Esophagus muscularis mucosa (tissue), 4 donors: Measurements from ENCODE around the gene GATB. TPM values are rescaled to one million over a fixed set of nuclear protein-coding genes. Genes with fewer than 3 reads are reported as not detected.

ENCODE experiments used
- DNase-seq: peaks from one replicate; pipeline ENCODE4 v3.0.0-alpha.2; 2017; ENCODE audit errors: extremely low spot score
- H3K27ac ChIP-seq, 4 donors: fragments of 200-600 bp; sonication (generic); replicated peaks in 1 of 4; 1 replicate in 3 of 4; 2 replicates in 1 of 4; pipeline ENCODE4 v1.5.1; 2016 to 2019; ENCODE audit warnings: mild to moderate bottlenecking in 1 of 4
- H3K27me3 ChIP-seq, 4 donors: fragments of 200-600 bp; sonication (generic); one replicate each; pipeline versions ENCODE4 v1.5.1 to v1.6.0; 2016 to 2019
- H3K36me3 ChIP-seq, 4 donors: fragments of 200-600 bp; sonication (generic); one replicate each; pipeline ENCODE4 v1.5.1; 2016 to 2019
- H3K4me1 ChIP-seq, 4 donors: fragments of 200-600 bp; sonication (generic); one replicate each; pipeline ENCODE4 v1.5.1; 2016 to 2019
- H3K4me3 ChIP-seq, 4 donors: fragments of 200-600 bp; sonication (generic); 1 replicate in 2 of 4; 2 replicates in 2 of 4; pipeline ENCODE4 v1.5.1; 2016 to 2019; ENCODE audit warnings: mild to moderate bottlenecking in 4 of 4, moderate library complexity in 1 of 4
- H3K9me3 ChIP-seq, 4 donors: fragments of 200-600 bp; sonication (generic); 1 replicate in 3 of 4; 2 replicates in 1 of 4; pipeline ENCODE4 v1.5.1; 2016 to 2019
- EP300 ChIP-seq: sonication (generic); formaldehyde crosslinking; IDR thresholded peaks from one replicate; pipeline ENCODE4 v1.6.1; 2017; ENCODE audit warnings: antibody characterized with exemption
- POLR2A ChIP-seq: fragments of 450-650 bp; IDR thresholded peaks from one replicate; pipeline ENCODE4 v1.6.1; 2017; ENCODE audit warnings: antibody characterized with exemption, moderate library complexity, mild to moderate bottlenecking, low read depth
- POLR2AphosphoS5 ChIP-seq, 2 donors: sonication (generic); formaldehyde crosslinking; IDR thresholded peaks; one replicate each; pipeline ENCODE4 v1.6.1; 2017; ENCODE audit warnings: antibody characterized with exemption in 2 of 2
- WGBS: methylation state at CpG from one replicate; pipeline ENCODE4 v1.1.5; 2018; 5-methylcytosine and 5-hydroxymethylcytosine counted together
- intact Hi-C: fragments of 100-400 bp; cut with DNase I; formaldehyde crosslinking; loops from one replicate; pipeline ENCODE4 v1.15.1; 2023
- total RNA-seq, 4 donors: library from RNA; depleted of rRNA; stranded (reverse); fragments of >200 nt; gene quantifications; one replicate each; pipeline versions ENCODE4 v1.1.0 to v1.2.1, GENCODE V29; 2016
- TF ChIP-seq, protein P1 (sequence below), 3 experiments: fragments of 200-600 bp in 2 of 3; fragments of 450-650 bp in 1 of 3; sonication (generic) in 2 of 3; IDR thresholded peaks; one replicate each; pipeline ENCODE4 v1.5.1; 2017 to 2019; ENCODE audit warnings: antibody characterized with exemption in 3 of 3, mild to moderate bottlenecking in 2 of 3, moderate library complexity in 1 of 3

Gene GATB
- total RNA-seq, 4 donors from 2014 or later = 12.4 to 19.9 (median 16.4) TPM

DNA sequence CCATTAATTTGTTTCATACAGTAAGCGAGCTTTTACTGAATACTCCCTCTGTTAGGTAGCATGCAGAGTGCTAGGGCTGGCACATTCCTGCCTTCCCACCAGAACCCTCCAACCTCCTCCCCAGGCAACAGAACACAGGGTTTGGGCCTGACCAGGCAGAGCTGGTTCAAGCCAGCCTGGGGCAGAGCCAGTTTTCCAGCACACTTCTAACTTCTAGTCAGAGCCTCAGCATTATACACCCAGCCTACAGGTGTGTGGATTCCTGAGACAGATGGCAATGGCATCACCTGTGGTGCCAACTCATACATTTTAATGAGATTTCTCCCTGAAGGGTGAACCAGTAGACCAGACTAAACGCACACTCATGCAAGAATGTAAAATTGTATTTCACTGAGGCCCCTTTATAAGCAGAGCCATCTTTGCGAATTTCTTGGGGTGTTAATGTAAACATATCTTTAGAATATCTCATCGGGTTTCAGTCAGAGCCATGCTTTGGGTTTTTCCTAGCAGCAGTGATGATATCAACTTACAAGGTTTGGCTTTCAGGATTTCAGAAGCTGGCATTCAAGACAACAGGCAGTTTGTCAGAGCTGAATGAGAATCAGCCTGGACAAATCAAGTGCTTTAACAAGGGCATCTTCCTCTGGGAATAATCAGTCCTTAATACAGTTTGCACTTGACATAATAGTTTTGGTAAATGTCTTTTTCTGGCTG is 92.0 kb downstream of the GATB start:
- WGBS = 71% methylated on average over 4 of the region's 4 CpGs
- H3K9me3 ChIP-seq = no peaks in the 10 kb centered on the region
- H3K4me3 ChIP-seq = no peak overlapping the region
- H3K36me3 ChIP-seq = peaks cover 0 to 5% (median 1%) of the 10 kb centered on the region in 4 donors
- intact Hi-C loops = no loop called here
- H3K27me3 ChIP-seq = no peaks in the 10 kb centered on the region
- H3K4me1 ChIP-seq = peaks cover under 1 to 8% (median 3%) of the 10 kb centered on the region in 4 donors
- DNase-seq = no peak
- TF ChIP-seq, protein P1, sequence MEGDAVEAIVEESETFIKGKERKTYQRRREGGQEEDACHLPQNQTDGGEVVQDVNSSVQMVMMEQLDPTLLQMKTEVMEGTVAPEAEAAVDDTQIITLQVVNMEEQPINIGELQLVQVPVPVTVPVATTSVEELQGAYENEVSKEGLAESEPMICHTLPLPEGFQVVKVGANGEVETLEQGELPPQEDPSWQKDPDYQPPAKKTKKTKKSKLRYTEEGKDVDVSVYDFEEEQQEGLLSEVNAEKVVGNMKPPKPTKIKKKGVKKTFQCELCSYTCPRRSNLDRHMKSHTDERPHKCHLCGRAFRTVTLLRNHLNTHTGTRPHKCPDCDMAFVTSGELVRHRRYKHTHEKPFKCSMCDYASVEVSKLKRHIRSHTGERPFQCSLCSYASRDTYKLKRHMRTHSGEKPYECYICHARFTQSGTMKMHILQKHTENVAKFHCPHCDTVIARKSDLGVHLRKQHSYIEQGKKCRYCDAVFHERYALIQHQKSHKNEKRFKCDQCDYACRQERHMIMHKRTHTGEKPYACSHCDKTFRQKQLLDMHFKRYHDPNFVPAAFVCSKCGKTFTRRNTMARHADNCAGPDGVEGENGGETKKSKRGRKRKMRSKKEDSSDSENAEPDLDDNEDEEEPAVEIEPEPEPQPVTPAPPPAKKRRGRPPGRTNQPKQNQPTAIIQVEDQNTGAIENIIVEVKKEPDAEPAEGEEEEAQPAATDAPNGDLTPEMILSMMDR (IDR thresholded peaks at IDR 0.05) = no peak
- no peak for TF ChIP-seq POLR2A
- TF ChIP-seq EP300 = no peak
- no peak for TF ChIP-seq POLR2AphosphoS5 (IDR thresholded peaks at IDR 0.05)
- H3K27ac ChIP-seq = no peak overlapping the region

DNA sequence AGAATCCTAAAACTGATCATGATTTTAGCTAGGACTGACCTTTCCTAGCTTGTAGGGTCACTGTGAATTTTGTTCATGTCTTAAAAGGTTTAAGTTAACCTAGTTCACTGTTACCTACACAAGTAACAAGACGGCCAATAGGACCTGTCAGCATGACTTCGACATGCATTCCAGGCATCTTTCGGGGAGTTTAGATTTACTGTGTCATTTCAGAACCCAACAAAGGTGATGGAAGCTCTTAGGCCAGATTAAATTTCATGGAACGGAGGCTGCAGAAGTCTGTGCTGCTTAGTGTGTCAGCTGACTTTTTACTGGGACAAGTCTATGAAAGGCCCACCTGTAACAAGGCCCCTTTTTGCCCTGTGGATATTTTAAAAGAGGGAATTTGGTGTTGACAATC is 93.1 kb downstream of the GATB start:
- H3K36me3 ChIP-seq = peaks cover 0 to 7% (median 3%) of the 10 kb centered on the region in 4 donors
- no peak overlapping the region for H3K27ac ChIP-seq
- H3K27me3 ChIP-seq = no peaks in the 10 kb centered on the region
- 98% methylated on average over 4 of the region's 4 CpGs for WGBS
- intact Hi-C loops = no loop called here
- H3K4me3 ChIP-seq = no peak overlapping the region
- peaks cover 0 to 7% (median 0%) of the 10 kb centered on the region in 4 donors for H3K4me1 ChIP-seq
- TF ChIP-seq POLR2A = no peak
- no peak for TF ChIP-seq EP300
- TF ChIP-seq, protein P1 (IDR thresholded peaks at IDR 0.05) = no peak
- TF ChIP-seq POLR2AphosphoS5 (IDR thresholded peaks at IDR 0.05) = no peak
- no peak for DNase-seq
- no peaks in the 10 kb centered on the region for H3K9me3 ChIP-seq

DNA sequence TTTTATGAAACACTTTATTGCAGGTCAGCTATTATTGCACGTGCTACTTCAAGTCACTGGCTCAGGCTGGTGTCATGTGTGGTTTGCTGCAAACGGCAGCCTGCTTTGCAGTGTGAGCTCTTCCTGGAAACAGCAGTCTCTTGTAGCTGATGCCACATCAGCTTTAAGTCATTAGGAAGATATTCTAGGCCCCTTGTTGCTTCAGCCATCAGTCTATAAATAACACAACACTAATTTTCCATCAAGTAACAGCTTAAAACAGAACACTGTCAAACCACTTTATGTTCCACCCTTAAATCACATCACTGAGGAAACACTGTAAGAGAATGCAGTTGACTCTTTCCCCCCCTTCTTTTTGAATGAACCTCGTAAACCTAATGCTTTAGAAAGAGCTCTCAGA is 93.8 kb downstream of the GATB start:
- no peak for TF ChIP-seq POLR2AphosphoS5 (IDR thresholded peaks at IDR 0.05)
- TF ChIP-seq POLR2A = no peak
- TF ChIP-seq, protein P1 (IDR thresholded peaks at IDR 0.05) = no peak
- no peak for TF ChIP-seq EP300
- peaks cover 0 to 1% (median 0%) of the 10 kb centered on the region in 4 donors for H3K4me1 ChIP-seq
- no peaks in the 10 kb centered on the region for H3K27me3 ChIP-seq
- no peaks in the 10 kb centered on the region for H3K9me3 ChIP-seq
- H3K4me3 ChIP-seq = no peak overlapping the region
- no peak overlapping the region for H3K27ac ChIP-seq
- no peak for DNase-seq
- intact Hi-C loops = no loop called here
- H3K36me3 ChIP-seq = peaks cover 0 to 7% (median 3%) of the 10 kb centered on the region in 4 donors
- WGBS = 31% methylated on average over 3 of the region's 3 CpGs

DNA sequence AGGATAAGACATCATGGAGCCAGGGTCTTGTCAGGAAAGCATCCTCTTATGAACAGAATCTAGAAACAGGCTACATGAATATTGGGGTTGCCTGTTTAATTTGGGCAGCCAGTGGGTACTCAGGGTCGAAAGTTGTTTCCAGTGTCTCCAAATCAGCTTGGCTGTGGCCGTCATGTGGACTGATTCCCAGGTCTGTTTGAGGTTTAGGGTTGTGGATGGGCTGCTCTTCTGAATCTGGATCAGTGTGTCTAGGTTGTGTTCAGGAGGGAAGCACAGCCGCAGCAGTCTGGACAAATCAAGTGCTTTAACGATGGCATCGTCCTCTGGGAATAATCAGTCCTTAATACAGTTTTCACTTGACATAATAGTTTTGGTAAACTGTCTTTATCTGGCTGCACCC is 94.3 kb downstream of the GATB start:
- H3K9me3 ChIP-seq = no peaks in the 10 kb centered on the region
- no peak for DNase-seq
- TF ChIP-seq, protein P1 (IDR thresholded peaks at IDR 0.05) = no peak
- TF ChIP-seq POLR2AphosphoS5 (IDR thresholded peaks at IDR 0.05) (no peak), POLR2A (no peak), EP300 (no peak)
- peaks cover 0 to 7% (median 3%) of the 10 kb centered on the region in 4 donors for H3K36me3 ChIP-seq
- no peak overlapping the region for H3K4me3 ChIP-seq
- 97% methylated on average over 5 of the region's 5 CpGs for WGBS
- H3K4me1 ChIP-seq = no peaks in the 10 kb centered on the region
- no peaks in the 10 kb centered on the region for H3K27me3 ChIP-seq
- H3K27ac ChIP-seq = no peak overlapping the region
- intact Hi-C loops = no loop called here
